Breast epithelium (tissue), 4 donors: Measurements from ENCODE around the gene ASZ1. TPM values are rescaled to one million over a fixed set of nuclear protein-coding genes. Genes with fewer than 3 reads are reported as not detected.
"Not testable (repeated sequence)": the region's sequence is repeated elsewhere in the genome, so short reads cannot be mapped to it uniquely, and the experiment has no call there.

Experiments
- DNase-seq, 2 donors: peaks; one replicate each; pipeline ENCODE4 v3.0.0-alpha.2; 2019; ENCODE audit warnings: low spot score in 2 of 2
- H3K27ac ChIP-seq, 2 donors: fragments of 200-600 bp; sonication (generic) in 1 of 2; one replicate each; pipeline ENCODE4 v1.5.1; 2016 to 2019; ENCODE audit warnings: mild to moderate bottlenecking in 1 of 2
- H3K27me3 ChIP-seq, 2 donors: fragments of 200-600 bp; sonication (generic) in 1 of 2; one replicate each; pipeline versions ENCODE4 v1.5.1 to v1.6.0; 2017 to 2019; ENCODE audit warnings: control low read depth in 1 of 2, mild to moderate bottlenecking in 1 of 2
- H3K36me3 ChIP-seq: fragments of 200-600 bp; one replicate; pipeline ENCODE4 v1.5.1; 2019
- H3K4me1 ChIP-seq, 2 donors: fragments of 200-600 bp; sonication (generic); one replicate each; pipeline ENCODE4 v1.5.1; 2016 to 2019; ENCODE audit warnings: control low read depth in 1 of 2
- H3K4me3 ChIP-seq, 3 donors: fragments of 200-600 bp; sonication (generic); 1 replicate in 2 of 3; 2 replicates in 1 of 3; pipeline ENCODE4 v1.5.1; 2016 to 2019; ENCODE audit warnings: mild to moderate bottlenecking in 3 of 3, moderate library complexity in 2 of 3
- H3K9me3 ChIP-seq, 2 donors: fragments of 200-600 bp; sonication (generic) in 1 of 2; one replicate each; pipeline ENCODE4 v1.5.1; 2016 to 2019; ENCODE audit warnings: control low read depth in 1 of 2
- POLR2A ChIP-seq: fragments of 450-650 bp; IDR thresholded peaks from one replicate; pipeline ENCODE4 v1.6.1; 2016; ENCODE audit warnings: antibody characterized with exemption, mild to moderate bottlenecking, moderate library complexity
- POLR2AphosphoS5 ChIP-seq, 3 donors: sonication (generic); formaldehyde crosslinking; IDR thresholded peaks; one replicate each; pipeline ENCODE4 v1.6.1; 2017; ENCODE audit warnings: antibody characterized with exemption in 3 of 3
- intact Hi-C: fragments of 100-400 bp; cut with DNase I; formaldehyde crosslinking; loops from one replicate; pipeline ENCODE4 v1.15.1; 2023; ENCODE audit warnings: low total_unique reads
- total RNA-seq, 3 donors: library from RNA; depleted of rRNA; stranded (reverse); fragments of >200 nt; gene quantifications; one replicate each; pipeline ENCODE4 v1.1.0, GENCODE V29; 2016
- TF ChIP-seq, protein P1 (sequence below), 3 donors: fragments of 450-650 bp; IDR thresholded peaks; one replicate each; pipeline ENCODE4 v1.5.1; 2016 to 2017; ENCODE audit warnings: antibody characterized with exemption in 3 of 3, mild to moderate bottlenecking in 3 of 3, moderate library complexity in 3 of 3

The ASZ1 gene
- total RNA-seq, 3 donors from 2014 or later, result not detected

DNA sequence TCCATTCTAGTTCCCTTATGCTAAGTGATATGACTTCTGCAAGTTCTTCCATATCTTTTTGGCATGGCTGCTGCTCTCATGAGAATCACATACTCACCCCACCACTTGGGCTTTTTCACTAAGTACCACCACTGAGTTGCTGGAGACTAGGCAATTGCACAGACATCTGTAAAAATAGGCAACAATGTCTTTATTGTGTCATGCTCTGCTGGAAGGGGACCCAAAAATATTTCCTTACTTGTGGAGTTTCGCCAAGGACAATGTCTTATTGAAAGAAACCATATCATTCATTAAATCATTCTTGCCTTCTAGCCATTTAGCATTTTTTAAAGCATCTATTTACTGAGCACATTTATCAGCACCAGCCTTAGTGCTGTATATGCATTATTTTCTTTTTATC, 17.4 kb upstream of the ASZ1 start:
- H3K27ac ChIP-seq, result no peak overlapping the region
- H3K4me3 ChIP-seq, result no peak overlapping the region
- TF ChIP-seq, protein P1, sequence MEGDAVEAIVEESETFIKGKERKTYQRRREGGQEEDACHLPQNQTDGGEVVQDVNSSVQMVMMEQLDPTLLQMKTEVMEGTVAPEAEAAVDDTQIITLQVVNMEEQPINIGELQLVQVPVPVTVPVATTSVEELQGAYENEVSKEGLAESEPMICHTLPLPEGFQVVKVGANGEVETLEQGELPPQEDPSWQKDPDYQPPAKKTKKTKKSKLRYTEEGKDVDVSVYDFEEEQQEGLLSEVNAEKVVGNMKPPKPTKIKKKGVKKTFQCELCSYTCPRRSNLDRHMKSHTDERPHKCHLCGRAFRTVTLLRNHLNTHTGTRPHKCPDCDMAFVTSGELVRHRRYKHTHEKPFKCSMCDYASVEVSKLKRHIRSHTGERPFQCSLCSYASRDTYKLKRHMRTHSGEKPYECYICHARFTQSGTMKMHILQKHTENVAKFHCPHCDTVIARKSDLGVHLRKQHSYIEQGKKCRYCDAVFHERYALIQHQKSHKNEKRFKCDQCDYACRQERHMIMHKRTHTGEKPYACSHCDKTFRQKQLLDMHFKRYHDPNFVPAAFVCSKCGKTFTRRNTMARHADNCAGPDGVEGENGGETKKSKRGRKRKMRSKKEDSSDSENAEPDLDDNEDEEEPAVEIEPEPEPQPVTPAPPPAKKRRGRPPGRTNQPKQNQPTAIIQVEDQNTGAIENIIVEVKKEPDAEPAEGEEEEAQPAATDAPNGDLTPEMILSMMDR (IDR thresholded peaks at IDR 0.05), result no peak
- no peak for TF ChIP-seq POLR2A
- no peak for TF ChIP-seq POLR2AphosphoS5 (IDR thresholded peaks at IDR 0.05)
- no peaks in the 10 kb centered on the region for H3K9me3 ChIP-seq
- no peaks in the 10 kb centered on the region for H3K36me3 ChIP-seq
- H3K27me3 ChIP-seq, result no peaks in the 10 kb centered on the region
- no peaks in the 10 kb centered on the region for H3K4me1 ChIP-seq
- intact Hi-C loops, result no loop called here
- no peak for DNase-seq

DNA sequence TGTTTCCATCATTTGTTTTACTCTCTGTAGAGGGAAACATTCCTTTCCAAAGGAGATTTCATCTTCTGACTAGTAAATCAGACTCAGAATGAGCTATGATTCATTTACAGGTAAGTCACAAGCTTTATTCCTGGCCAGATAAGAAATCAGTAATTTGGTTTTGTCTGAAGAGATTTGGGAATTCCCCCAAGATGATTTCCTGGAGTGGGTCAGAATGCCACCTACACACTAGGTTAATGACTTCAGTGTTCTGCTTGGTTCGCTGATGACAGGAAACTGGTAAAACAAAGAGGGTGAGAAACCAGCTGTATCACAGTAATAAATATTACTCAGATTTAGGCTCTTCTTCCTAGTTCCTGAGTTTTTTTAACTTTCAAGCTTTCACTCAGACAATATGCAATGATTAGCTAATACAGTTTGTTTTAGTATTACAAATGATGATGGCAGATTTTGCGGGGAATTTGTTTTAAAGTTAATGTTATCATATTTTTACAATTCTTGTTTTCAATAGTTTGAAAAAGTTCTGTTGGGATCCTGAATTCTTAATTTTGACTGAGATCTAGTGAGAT, 8.3 kb upstream of the ASZ1 start:
- Histone ChIP-seq H3K36me3 (no peaks in the 10 kb centered on the region), H3K4me3 (no peak overlapping the region), H3K4me1 (no peaks in the 10 kb centered on the region), H3K9me3 (no peaks in the 10 kb centered on the region), H3K27me3 (no peaks in the 10 kb centered on the region), H3K27ac (no peak overlapping the region)
- TF ChIP-seq POLR2AphosphoS5 (IDR thresholded peaks at IDR 0.05) (no peak), POLR2A (no peak)
- TF ChIP-seq, protein P1 (IDR thresholded peaks at IDR 0.05), result no peak
- no peak for DNase-seq
- intact Hi-C loops, result no loop called here

DNA sequence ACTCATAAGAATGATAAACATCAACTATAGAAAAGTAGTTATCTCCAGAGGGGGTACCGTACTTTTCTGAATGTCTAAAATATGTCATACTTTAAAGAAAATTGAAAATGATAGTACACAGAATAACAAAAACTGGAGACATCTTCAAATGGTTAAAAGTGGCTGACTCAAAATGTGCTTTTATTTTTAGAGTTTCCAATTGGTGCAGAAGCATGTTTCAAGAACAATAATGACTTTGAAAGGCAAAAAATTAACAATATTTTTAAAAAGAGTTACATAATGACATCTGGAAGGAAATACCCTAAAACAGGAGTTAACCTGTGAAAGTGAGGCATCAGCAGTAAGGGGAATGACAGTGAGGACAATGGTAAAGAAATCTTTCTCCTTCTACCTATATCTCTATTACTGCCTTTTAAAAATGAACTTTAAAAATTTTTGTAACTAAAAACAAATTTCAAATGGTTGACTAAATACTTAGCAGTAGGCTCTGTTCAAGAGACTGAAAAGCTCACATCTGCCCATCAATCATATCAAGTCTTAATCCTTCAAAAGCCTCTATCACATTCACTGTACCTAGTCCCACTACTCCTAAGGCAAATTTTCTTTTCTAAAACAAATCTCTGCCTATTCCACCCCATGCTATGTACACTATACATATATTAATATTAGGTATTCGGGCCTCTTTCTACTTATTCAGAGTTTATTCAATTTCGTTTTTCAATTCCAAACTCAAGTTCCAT, 3.0 kb downstream of the ASZ1 start:
- Histone ChIP-seq H3K4me1 (no peaks in the 10 kb centered on the region), H3K27ac (no peak overlapping the region), H3K9me3 (peaks cover 0 to 3% of the 10 kb centered on the region in 2 donors), H3K36me3 (no peaks in the 10 kb centered on the region), H3K27me3 (no peaks in the 10 kb centered on the region), H3K4me3 (no peak overlapping the region)
- no peak for DNase-seq
- intact Hi-C loops, result no loop called here
- TF ChIP-seq, protein P1 (IDR thresholded peaks at IDR 0.05), result no peak
- no peak for TF ChIP-seq POLR2A
- no peak for TF ChIP-seq POLR2AphosphoS5 (IDR thresholded peaks at IDR 0.05)

DNA sequence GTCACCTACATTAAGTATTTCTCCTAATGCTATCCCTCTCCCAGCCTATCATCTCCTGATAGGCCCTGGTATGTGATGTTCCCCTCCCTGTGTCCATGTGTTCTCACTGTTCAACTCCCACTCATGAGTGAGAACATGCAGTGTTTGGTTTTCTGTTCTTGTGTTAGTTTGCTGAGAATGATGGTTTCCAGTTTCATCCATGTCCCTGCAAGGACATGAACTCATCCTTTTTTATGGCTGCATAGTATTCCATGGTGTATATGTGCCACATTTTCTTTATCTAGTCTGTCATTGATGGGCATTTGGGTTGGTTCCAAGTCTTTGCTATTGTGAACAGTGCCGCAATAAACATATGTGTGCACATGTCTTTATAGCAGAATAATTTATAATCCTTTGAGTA, 12.7 kb downstream of the ASZ1 start:
- intact Hi-C loops, DNase-seq: not testable (repeated sequence)

DNA sequence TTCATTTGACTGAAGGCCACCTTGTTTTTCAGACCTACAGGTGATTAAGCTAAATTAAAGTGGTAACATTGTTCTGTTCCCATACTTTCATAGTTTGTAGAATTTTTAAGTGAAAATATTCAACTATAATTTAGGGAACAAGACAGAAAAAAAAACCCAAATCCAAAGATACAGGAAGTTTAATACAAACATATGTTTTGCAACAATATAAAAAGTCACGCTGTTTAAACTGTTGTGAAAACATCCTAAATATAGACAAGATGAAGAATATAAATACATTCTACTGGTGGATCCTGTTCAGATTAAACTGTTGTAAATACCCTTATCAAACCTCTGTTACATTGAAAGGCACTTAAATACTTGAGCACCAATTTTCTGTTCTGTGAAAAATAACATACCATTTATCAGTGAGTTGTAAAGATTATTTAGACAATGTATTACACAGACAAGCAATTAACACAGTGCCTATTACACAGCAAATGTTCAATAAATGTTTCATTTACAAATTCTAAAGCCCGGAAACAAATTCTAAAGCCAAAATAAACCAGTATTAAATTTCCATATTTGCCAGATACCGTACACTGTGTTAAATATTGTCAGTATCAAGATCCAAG, 14.2 kb downstream of the ASZ1 start:
- Histone ChIP-seq H3K4me3 (no peak overlapping the region), H3K27ac (no peak overlapping the region), H3K27me3 (no peaks in the 10 kb centered on the region), H3K4me1 (no peaks in the 10 kb centered on the region), H3K9me3 (no peaks in the 10 kb centered on the region), H3K36me3 (no peaks in the 10 kb centered on the region)
- no peak for DNase-seq
- intact Hi-C loops, result no loop called here
- TF ChIP-seq POLR2A, result no peak
- TF ChIP-seq, protein P1 (IDR thresholded peaks at IDR 0.05), result no peak
- no peak for TF ChIP-seq POLR2AphosphoS5 (IDR thresholded peaks at IDR 0.05)

More for the DNA sequence above, 12.7 kb downstream of the ASZ1 start:
- H3K4me1 ChIP-seq, H3K27ac ChIP-seq, H3K9me3 ChIP-seq, H3K27me3 ChIP-seq, H3K4me3 ChIP-seq, H3K36me3 ChIP-seq: not testable (repeated sequence)
